ENCODE results near the gene CAPN6. TPM values are rescaled to one million over a fixed set of nuclear protein-coding genes. Genes with fewer than 3 reads are reported as not detected.

Gene CAPN6
- total RNA-seq, 1 experiment from 2014 or later, result 3.1 TPM

DNA sequence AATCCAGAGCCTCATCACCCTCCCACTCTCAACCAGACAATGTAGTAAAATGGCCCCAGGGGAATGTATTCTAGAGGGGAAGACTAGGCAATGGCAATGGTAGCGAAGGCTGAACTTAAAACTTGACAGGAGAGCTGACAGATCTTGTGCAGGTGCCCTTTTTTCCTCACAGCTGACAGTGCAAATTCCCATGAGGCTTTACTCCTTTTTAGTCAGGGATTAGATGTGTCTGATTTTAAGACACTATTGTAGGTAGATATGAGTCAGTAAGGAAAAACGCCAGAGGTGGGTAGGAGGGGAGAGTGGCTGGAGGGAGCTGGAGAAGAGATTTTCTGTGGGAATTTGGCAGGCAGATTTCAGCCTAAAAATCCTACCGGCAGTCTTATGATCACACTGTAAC, 10.7 kb downstream of the CAPN6 start (continued):
- TF ChIP-seq FOXJ3 (CRISPR knock-in tag; IDR thresholded peaks at IDR 0.05; ENCODE audit: borderline replicate concordance), result no peak

DNA sequence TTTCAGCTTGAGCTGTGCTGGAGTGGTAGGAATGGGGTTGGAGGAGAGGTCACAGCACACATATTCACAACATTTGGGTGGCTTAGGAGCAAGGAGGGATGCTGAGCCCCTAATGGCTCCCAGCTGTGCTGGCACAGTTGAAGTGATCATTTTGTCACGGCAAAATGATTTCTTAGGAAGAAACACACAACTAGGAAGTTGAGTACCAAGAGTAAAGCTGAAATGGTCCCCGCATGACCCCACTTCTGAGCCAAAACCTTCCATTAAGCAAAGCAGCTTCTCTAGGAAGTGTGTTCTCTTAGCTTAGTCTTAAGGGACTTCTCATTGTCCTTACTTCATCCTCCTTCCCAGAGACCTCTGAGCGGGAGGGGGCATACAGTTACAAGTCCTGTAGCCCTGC, 12.6 kb downstream of the CAPN6 start:
- H3K27ac Mint-ChIP-seq, result peak overlapping the region; percentile 36; the same call in 1 of the 2 replicates
- ATAC-seq (no peak), DNase-seq (ENCODE audit: low spot score) (no peak)
- no peaks in the 10 kb centered on the region for H3K36me3 Mint-ChIP-seq
- peaks cover 3% of the 10 kb centered on the region; the same call in 1 of the 2 replicates for H3K9me3 Mint-ChIP-seq
- H3K4me1 Mint-ChIP-seq, result peaks cover 4% of the 10 kb centered on the region
- no peaks in the 10 kb centered on the region for H3K27me3 Mint-ChIP-seq (ENCODE audit: low read depth)
- ChIA-PET POLR2A (no interaction called here), CTCF (no interaction called here)
- H3K4me3 Mint-ChIP-seq, result no peak overlapping the region
- TF ChIP-seq ZNF317 (CRISPR knock-in tag; IDR thresholded peaks at IDR 0.05; ENCODE audit: borderline replicate concordance, low read depth), result no peak

DNA sequence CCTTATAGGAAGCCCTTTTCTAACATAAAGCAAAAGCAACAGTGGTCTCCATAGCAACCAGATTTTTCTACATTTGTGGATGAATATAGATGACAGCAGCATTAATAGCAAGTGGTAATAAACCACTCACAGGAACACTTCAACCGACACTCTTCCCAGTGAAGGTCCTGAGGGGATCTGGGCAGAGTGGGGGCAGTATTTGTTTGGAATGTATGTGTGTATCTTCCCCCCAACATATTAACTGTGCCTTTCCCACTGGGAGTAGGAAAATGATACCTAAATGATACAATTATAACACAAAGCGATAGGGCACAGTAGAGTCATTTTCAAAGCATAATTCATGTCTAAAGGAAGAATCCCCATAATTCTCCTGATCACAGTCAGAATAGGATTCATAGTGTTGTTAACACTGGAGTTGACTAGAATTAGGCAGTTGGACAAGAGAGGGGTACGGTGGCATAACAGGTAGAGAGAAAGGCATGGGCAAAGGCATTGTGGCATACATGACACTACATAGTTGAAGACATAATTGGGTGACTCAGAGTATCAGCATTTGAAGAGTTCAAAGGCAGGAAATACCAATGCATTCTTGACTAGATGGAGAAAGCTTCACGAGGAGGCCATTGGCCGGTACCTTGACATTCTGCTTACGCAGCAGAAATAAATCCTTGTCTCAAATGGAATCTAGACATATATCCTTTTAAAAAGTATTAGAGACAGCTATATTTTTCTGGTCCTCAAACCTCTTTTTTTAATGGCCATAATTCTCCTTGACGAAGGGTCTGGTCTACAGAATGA, 15.2 kb downstream of the CAPN6 start:
- DNase-seq (ENCODE audit: low spot score) (no peak), ATAC-seq (no peak)
- H3K27ac Mint-ChIP-seq, result no peak overlapping the region
- peaks cover 4% of the 10 kb centered on the region for H3K4me1 Mint-ChIP-seq
- CTCF ChIA-PET, result no interaction called here
- H3K36me3 Mint-ChIP-seq, result no peaks in the 10 kb centered on the region
- H3K9me3 Mint-ChIP-seq, result peaks cover 3% of the 10 kb centered on the region; the same call in 1 of the 2 replicates
- POLR2A ChIA-PET, result no interaction called here
- H3K4me3 Mint-ChIP-seq, result no peak overlapping the region
- TF ChIP-seq GTF2I (CRISPR knock-in tag; conservative IDR thresholded peaks at IDR 0.05), result no peak
- TF ChIP-seq, protein P1, sequence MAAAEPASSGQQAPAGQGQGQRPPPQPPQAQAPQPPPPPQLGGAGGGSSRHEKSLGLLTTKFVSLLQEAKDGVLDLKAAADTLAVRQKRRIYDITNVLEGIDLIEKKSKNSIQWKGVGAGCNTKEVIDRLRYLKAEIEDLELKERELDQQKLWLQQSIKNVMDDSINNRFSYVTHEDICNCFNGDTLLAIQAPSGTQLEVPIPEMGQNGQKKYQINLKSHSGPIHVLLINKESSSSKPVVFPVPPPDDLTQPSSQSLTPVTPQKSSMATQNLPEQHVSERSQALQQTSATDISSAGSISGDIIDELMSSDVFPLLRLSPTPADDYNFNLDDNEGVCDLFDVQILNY (CRISPR knock-in tag; IDR thresholded peaks at IDR 0.05), result no peak
- no peak for TF ChIP-seq HMGA2 (CRISPR knock-in tag; IDR thresholded peaks at IDR 0.05)
- TF ChIP-seq, protein P2, sequence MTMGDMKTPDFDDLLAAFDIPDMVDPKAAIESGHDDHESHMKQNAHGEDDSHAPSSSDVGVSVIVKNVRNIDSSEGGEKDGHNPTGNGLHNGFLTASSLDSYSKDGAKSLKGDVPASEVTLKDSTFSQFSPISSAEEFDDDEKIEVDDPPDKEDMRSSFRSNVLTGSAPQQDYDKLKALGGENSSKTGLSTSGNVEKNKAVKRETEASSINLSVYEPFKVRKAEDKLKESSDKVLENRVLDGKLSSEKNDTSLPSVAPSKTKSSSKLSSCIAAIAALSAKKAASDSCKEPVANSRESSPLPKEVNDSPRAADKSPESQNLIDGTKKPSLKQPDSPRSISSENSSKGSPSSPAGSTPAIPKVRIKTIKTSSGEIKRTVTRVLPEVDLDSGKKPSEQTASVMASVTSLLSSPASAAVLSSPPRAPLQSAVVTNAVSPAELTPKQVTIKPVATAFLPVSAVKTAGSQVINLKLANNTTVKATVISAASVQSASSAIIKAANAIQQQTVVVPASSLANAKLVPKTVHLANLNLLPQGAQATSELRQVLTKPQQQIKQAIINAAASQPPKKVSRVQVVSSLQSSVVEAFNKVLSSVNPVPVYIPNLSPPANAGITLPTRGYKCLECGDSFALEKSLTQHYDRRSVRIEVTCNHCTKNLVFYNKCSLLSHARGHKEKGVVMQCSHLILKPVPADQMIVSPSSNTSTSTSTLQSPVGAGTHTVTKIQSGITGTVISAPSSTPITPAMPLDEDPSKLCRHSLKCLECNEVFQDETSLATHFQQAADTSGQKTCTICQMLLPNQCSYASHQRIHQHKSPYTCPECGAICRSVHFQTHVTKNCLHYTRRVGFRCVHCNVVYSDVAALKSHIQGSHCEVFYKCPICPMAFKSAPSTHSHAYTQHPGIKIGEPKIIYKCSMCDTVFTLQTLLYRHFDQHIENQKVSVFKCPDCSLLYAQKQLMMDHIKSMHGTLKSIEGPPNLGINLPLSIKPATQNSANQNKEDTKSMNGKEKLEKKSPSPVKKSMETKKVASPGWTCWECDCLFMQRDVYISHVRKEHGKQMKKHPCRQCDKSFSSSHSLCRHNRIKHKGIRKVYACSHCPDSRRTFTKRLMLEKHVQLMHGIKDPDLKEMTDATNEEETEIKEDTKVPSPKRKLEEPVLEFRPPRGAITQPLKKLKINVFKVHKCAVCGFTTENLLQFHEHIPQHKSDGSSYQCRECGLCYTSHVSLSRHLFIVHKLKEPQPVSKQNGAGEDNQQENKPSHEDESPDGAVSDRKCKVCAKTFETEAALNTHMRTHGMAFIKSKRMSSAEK (CRISPR knock-in tag; IDR thresholded peaks at IDR 0.05; ENCODE audit: borderline replicate concordance), result no peak
- TF ChIP-seq CREM (CRISPR knock-in tag; IDR thresholded peaks at IDR 0.05), result no peak
- TF ChIP-seq ZBTB21 (CRISPR knock-in tag; IDR thresholded peaks at IDR 0.05; ENCODE audit: borderline replicate concordance), result no peak
- TF ChIP-seq TEAD1 (CRISPR knock-in tag; IDR thresholded peaks at IDR 0.05), result no peak
- TF ChIP-seq, protein P3, sequence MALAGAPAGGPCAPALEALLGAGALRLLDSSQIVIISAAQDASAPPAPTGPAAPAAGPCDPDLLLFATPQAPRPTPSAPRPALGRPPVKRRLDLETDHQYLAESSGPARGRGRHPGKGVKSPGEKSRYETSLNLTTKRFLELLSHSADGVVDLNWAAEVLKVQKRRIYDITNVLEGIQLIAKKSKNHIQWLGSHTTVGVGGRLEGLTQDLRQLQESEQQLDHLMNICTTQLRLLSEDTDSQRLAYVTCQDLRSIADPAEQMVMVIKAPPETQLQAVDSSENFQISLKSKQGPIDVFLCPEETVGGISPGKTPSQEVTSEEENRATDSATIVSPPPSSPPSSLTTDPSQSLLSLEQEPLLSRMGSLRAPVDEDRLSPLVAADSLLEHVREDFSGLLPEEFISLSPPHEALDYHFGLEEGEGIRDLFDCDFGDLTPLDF (CRISPR knock-in tag; IDR thresholded peaks at IDR 0.05), result no peak
- TF ChIP-seq NR2C2 (CRISPR knock-in tag; IDR thresholded peaks at IDR 0.05), result no peak
- no peaks in the 10 kb centered on the region for H3K27me3 Mint-ChIP-seq (ENCODE audit: low read depth)

DNA sequence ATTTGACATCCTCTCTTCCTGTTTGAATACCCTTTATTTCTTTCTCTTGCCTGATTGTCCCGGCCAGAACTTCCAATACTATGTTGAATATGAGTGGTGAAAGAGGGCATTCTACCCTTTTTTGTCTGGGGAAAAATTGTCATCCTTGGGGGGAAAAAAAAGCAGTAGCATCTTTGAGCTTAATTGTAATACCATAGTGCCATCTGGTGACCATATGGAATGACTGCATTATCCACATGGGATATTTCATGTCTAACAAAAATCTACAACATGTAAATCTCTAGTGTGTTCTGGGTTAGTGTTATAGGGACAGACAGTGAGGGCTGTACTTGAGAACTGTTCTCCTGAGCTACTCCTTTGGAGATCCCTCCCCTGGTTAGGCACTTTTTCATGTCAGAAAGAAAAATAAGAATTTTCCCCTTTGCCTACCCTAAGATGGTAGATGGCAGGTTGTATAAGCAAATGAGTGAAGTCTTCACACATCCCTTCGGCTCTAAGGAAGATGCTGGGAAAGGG, 26.0 kb downstream of the CAPN6 start:
- Mint-ChIP-seq H3K27me3 (ENCODE audit: low read depth) (no peaks in the 10 kb centered on the region; the same call in none of the 2 replicates), H3K4me3 (no peak overlapping the region), H3K4me1 (no peaks in the 10 kb centered on the region), H3K9me3 (peaks cover 2% of the 10 kb centered on the region), H3K36me3 (no peaks in the 10 kb centered on the region), H3K27ac (no peak overlapping the region)
- ChIA-PET CTCF (interaction anchor here (1.0 to 3.3 kb wide), 12 partner anchors 19 to 407 kb away, joined by 3 to 15 read pairs (median 5); no protein-coding TSS in a partner anchor), POLR2A (interaction anchor here (0.6 kb wide), 1 partner anchor 147 kb away, joined by 8 read pairs; no protein-coding TSS in a partner anchor)
- DNase-seq (ENCODE audit: low spot score) (no peak), ATAC-seq (no peak)
- TF ChIP-seq, protein P4, sequence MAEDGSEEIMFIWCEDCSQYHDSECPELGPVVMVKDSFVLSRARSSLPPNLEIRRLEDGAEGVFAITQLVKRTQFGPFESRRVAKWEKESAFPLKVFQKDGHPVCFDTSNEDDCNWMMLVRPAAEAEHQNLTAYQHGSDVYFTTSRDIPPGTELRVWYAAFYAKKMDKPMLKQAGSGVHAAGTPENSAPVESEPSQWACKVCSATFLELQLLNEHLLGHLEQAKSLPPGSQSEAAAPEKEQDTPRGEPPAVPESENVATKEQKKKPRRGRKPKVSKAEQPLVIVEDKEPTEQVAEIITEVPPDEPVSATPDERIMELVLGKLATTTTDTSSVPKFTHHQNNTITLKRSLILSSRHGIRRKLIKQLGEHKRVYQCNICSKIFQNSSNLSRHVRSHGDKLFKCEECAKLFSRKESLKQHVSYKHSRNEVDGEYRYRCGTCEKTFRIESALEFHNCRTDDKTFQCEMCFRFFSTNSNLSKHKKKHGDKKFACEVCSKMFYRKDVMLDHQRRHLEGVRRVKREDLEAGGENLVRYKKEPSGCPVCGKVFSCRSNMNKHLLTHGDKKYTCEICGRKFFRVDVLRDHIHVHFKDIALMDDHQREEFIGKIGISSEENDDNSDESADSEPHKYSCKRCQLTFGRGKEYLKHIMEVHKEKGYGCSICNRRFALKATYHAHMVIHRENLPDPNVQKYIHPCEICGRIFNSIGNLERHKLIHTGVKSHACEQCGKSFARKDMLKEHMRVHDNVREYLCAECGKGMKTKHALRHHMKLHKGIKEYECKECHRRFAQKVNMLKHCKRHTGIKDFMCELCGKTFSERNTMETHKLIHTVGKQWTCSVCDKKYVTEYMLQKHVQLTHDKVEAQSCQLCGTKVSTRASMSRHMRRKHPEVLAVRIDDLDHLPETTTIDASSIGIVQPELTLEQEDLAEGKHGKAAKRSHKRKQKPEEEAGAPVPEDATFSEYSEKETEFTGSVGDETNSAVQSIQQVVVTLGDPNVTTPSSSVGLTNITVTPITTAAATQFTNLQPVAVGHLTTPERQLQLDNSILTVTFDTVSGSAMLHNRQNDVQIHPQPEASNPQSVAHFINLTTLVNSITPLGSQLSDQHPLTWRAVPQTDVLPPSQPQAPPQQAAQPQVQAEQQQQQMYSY (CRISPR knock-in tag; IDR thresholded peaks at IDR 0.05), result no peak
- TF ChIP-seq, protein P5, sequence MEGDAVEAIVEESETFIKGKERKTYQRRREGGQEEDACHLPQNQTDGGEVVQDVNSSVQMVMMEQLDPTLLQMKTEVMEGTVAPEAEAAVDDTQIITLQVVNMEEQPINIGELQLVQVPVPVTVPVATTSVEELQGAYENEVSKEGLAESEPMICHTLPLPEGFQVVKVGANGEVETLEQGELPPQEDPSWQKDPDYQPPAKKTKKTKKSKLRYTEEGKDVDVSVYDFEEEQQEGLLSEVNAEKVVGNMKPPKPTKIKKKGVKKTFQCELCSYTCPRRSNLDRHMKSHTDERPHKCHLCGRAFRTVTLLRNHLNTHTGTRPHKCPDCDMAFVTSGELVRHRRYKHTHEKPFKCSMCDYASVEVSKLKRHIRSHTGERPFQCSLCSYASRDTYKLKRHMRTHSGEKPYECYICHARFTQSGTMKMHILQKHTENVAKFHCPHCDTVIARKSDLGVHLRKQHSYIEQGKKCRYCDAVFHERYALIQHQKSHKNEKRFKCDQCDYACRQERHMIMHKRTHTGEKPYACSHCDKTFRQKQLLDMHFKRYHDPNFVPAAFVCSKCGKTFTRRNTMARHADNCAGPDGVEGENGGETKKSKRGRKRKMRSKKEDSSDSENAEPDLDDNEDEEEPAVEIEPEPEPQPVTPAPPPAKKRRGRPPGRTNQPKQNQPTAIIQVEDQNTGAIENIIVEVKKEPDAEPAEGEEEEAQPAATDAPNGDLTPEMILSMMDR (IDR thresholded peaks at IDR 0.05), result peak; percentile 26; the same call in 1 of the 2 replicates

Data from WTC11 (cell line).